Measurements from ENCODE around the gene PIR.

- no peak for TF ChIP-seq POLR2A (IDR thresholded peaks at IDR 0.05)
- TF ChIP-seq CTCF (IDR thresholded peaks at IDR 0.05): no peak
Observed at GRCh38 chrX:15410430-15410829, 82.7 kb downstream of the PIR start.

Measured in adrenal gland (tissue), 5 donors.